Measurements from ENCODE around the gene ADORA1.

The ADORA1 gene

DNA sequence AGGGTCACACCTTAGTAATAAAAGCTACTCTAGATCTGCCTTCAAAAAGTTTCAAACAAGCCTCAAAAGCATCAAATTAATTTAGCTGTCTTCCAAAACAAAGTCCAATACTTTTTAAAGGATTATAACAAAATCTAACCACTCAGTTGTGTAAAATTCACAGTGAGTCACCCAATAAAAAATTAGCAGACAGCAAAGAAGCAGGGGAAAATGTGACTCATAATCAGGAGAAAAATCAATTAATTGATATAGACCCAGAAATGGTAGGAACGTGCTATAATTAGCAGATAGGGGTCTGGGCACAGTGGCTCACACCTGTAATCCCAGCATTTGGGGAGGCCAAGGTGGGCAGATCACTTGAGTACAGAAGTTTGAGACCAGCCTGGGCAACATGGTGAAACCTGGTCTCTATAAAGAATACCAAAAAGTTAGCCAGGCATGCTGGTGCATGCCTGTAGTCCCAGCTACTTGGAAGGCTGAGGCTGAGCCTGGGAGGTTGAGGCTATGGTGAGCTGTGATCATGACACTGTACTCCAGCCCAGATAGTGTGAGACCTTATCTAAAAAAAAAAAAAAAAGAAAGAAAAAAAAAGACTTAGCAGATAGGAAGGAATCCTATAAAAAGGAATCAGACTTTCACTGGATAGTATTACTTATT, 33.6 kb upstream of the ADORA1 start:
- no peak for DNase-seq (ENCODE audit: low spot score)

DNA sequence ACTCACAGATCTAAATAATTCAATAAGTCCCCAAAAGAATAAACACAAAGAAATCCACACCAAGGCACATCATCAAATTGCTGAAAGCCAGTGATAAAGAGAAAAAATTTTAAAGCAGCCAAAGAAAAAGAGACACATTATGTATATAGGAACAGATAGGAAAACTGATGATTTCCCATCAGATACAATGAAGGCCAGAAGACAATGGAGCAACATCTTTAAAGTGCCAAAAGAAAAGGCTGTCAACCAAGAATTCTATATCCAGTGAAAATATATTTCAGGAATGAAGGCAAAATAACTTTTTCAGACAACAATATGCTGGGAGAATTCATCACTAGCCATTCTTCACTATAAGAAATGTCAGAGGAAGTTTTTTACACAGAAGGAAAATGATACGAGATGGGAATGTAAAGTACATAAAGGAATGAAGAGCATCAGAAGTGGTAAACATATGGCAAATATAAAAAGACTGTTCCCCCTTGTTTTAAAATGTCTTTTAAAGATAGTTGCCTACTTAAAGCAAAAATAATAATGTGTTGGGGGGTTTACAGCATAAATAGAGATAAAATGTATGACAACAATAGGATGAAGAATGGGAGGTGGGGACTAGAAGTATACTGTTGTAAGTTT, 32.4 kb upstream of the ADORA1 start:
- no peak for DNase-seq (ENCODE audit: low spot score)

DNA sequence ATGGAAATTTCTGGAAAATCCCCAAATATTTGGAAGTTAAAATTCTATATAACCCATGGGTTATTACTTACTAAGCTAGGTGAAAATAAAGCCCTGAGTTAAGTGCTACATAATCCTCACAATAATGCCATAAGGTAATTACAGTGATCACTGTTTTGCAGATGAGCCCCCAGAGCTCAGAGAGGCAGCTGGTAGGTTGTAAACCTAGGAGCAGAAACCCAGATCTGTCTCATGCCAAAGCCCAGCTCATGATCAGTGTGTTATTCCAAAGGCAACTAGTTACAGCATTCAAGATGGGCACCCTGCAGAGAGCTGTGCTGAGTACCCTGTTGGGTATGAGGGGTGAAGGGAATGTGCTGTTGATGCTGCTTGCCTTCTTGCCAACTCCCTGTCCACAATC, 31.0 kb upstream of the ADORA1 start:
- no peak for DNase-seq (ENCODE audit: low spot score)

DNA sequence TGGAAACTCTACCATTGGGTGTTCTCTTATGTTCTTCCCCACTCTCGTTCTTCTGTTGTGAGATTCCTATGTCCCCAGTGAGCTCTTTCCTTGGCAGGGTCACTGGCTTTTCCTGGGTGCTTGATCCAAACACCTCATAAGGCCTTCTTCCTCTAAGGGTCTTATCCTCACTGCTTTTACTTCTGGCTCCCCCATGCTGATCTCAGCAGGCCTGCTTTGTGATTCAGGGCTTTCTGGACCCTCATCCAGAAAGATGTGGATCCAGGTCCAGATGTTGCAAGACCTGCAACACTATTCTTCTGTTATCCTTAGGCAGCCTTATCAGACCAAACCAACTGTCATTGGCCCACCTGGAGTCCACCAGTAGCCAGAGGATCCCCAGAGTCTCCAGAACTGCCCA, 30.5 kb upstream of the ADORA1 start:
- no peak for DNase-seq (ENCODE audit: low spot score)

DNA sequence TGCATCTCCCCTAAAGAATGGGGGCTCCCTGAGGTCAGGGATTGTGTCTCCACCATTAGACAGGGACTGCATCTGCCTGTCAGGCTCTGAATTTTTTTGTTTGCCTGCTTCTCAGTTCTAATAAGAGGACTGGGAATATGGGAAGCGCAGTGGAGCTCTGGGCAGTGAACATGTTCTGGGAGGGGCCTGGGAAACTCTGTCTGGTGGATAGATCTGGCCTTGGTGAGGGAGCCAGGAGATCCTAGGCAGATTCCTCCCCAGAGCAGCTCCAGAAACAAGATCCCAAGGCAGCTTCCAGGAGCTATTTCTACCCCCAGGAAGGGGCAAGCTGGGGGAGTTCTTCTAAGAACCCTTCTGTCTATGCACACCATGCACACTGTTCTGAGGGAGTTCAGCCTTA, 29.1 kb upstream of the ADORA1 start:
- DNase-seq (ENCODE audit: low spot score) = no peak

DNA sequence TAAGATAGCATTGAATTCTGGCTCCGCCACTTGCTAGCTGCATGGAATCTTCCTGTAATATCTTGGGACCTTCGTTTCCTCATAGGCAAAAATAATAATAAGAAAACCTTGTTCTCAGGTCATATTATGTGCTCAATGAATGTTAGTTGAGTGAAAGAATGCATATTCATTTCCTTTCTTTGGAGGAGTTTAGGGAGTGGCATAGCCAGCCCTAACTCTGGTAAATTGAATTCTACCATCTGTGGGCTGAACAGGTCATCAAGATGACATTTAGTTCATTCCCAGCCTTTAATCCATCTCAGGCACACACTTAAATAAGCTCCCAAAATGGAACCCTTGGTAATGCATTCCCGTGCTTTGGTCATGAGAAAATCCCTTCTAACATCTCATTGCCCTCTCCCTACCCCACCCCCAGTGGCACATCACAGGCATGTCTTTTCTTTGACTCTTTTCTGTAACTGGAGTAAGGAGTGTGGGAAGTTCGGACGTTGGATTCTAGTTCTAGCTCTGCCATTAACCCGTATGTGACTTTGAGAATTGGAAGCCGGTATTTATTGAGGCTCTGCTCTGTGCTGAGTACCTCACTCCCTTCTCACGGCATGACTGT, 28.5 kb upstream of the ADORA1 start:
- DNase-seq (ENCODE audit: low spot score) = no peak

DNA sequence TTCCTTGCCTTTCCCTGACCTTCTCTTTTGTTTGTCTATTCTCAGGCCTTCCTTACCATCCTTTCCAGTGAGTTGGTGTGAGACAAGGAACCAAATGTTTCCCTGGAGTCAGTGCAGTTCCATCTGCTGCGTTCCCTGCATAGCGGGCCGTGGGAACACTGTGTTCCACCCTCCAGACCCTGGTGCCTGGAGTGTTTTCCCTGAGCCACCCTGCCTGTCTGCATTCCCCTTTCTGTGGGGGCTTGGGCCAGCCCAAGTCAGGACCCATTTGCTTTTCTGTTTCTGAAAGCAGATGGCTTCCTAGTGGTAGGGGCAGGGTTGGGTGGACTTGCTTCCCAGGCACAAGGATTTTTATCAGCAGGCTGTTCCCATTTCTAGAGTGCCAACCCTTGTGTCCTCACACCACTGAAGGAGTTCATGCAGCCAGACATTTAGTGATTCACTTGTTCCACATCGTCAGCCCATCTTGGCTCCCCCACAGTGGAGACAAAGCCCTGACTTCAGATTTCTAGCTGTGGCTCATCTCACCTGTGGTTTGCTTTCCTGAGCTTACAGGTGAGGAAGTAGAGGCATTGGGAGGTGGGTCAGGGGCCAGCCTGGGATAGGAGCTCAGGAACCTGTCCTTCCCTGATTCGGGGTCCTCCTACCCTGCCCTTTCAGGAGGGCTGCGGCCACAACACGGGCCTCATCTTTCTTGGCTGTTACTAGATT, 27.6 kb upstream of the ADORA1 start:
- no peak for DNase-seq (ENCODE audit: low spot score)

DNA sequence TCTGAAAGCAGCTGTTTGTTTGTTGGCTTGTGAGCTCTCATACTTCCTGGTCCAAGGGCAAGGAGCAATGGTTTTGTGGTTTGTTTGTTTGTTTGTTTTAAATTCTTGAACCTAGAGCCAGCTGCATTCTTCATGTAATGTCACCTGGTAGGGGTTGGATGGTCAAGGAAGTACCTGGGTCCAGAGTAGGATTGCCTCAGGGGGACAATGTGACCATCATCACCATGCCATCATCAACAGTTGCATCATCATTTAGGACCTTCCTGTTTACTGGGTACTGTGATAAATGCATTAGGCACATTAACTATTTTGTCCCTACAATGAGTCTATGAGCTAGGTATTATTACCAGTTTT, 27.0 kb upstream of the ADORA1 start:
- DNase-seq (ENCODE audit: low spot score) = no peak

DNA sequence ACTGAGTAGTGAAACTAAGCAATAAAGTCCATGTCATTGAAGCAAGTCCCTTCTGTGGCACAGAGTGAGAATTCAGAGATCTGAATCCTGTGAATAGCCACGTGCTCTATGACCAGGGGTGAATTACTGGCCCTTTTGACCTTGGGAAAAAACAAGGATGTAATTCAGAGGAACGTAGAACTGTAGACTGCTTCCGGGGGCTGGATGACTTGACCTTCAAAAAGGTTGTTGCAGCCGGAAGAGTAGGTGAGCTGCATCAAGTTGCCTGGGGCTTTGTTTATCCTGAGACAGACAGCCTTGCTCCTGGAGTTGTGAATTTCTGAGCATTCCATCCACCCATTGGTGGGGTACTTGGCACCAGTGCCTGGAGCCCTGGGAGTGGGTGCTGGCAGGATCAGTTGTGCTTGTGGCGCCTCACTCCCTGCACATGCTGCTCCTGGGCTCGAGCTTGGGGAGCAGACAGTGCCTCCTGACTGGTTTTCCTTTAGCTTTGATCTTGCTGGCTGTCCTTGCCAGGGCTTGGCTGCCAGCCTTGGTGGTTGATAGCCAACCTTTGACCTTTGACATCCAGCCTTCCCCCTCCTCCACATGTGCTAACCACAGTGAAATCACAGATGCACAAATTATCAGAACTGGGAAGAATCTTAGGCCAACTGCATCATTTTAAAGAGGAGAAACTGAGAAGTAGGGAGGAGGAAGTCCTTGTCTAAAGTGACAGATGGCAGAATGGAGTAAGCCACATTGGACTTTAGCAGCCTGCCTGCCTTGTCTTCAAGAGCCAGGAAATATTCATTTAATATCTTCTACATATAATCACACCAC, 25.5 kb upstream of the ADORA1 start:
- DNase-seq (ENCODE audit: low spot score) = no peak

DNA sequence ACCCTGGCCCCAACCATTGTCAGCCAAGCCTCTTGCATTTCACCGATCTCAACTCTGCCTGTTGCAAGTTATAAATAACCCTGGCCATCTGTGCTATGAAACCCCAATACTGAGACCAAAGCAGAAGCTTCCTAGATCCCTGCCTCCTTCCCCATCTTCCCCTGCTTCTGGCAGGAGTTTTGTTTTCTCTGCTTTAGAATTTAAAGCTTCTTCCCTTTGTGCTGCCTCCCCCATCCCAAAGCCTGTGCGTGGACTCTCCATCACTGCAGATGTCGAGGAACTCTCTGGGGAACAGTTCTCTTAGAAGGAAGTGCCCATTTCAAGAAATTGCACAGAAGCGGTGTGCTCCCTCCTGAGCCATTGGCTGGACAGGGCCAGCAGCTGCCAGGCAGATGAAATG, 24.3 kb upstream of the ADORA1 start:
- DNase-seq (ENCODE audit: low spot score) = no peak

DNA sequence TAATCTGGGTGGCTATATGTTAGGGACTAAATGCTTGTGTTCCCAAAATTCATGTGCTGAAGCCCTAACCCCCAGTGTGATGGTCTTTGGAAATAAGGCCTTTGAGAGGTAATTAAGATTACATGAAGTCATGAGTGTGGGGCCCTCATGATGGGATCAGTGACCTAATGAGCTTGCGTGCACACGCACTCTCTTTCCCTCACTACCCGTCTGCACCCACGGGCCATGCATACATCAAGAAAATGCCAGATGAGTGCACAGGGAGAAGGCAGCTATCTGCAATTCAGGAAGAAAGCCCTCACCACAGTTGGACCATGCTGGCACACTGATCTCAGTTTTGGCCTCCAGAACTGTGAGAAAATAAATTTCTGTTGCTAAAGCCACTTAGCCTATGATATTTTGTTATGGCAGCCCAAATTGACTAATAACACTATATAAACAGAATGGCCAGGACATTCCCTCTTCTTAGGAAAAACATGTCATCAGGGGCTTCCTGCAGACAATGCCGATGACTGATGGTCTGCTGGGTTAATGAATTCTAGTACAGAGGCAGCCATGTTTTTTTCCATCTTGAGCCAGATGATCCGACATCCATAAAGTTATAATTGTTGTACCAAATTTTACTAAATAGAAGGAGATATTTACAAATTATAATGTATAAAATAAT, 23.6 kb upstream of the ADORA1 start:
- DNase-seq (ENCODE audit: low spot score) = no peak

DNA sequence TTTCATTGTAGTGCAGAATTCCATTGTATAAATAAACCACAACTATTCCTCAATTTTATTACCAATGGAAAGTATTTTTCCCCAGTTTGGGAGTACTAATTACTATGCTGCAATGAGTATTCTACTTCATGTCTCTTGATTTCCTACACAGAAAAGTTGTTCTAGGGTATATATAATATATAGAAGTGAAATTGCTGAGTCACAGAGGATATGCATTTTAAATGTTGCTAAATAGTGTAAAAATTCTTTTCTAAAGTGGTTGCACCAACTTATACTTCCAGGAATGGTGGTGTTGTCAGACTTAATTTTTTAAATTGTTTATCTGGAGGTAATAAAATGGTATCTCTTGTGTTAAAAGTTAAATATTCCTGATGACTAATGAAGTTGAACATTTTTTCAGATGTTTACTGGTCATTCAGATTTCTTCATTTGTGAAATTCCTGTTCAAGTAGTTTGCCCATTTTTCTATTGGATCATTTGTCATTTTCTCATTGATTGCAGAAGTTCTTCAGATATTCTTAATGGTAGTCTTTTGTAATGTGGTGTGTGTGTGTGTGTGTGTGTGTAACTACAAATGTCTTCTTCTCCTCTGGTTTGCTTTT, 22.6 kb upstream of the ADORA1 start:
- no peak for DNase-seq (ENCODE audit: low spot score)

DNA sequence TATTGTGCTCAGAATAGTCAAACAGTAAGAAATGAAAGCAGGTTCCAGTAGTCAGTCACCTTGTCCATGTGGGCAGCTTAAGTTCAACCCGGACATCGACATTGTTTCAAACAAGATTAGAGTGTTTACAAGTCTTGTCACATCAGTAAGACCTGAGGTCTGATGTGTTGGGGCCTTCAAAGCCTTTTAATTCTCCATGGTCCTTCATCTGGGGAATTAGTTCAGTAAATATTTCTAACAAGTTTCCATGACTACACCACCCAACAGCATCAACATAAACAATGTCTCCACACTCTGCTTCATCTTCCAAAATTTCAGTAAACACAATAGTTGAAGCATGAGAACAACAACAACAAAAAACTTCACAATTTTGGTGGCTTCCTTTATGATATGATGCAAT, 15.1 kb upstream of the ADORA1 start:
- DNase-seq (ENCODE audit: low spot score) = no peak

DNA sequence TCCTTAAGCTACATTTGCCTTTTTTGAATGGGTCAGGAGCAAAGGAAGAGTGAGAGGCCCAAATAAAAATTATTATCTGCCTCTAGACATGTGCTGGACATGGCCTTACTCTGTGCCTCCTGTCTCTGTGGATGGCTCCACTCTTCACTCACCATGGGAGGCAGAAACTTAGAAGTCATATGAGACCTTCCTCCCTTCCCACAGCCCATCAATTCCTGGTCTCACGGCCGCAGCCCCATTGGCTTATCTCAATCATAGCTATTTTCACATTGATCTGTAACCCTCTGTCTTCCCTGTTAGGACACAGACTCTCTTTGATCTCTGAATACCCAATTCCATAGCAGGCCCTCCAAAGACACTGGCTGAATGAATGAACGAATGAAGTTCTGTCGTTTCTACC, 14.2 kb upstream of the ADORA1 start:
- no peak for DNase-seq (ENCODE audit: low spot score)

DNA sequence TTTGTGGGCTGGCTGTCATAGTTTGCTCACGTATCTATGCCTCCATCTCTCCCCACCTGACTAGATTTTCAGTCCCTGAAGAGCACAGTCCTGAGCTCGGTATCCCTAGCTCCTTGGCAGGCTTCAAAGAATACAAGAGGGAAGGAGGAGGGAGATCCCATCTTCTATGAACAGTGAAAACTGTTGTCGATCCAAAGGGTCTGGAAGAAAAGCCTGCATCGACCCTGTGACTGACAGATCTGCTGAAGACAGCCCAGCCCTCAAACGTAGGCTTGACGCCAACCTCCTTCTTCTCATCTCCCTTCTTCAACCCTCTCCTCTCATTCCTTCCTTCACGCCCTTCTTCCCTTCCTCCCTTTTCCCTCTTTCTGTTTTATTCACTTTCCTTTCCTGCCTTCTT, 13.3 kb upstream of the ADORA1 start:
- no peak for DNase-seq (ENCODE audit: low spot score)

DNA sequence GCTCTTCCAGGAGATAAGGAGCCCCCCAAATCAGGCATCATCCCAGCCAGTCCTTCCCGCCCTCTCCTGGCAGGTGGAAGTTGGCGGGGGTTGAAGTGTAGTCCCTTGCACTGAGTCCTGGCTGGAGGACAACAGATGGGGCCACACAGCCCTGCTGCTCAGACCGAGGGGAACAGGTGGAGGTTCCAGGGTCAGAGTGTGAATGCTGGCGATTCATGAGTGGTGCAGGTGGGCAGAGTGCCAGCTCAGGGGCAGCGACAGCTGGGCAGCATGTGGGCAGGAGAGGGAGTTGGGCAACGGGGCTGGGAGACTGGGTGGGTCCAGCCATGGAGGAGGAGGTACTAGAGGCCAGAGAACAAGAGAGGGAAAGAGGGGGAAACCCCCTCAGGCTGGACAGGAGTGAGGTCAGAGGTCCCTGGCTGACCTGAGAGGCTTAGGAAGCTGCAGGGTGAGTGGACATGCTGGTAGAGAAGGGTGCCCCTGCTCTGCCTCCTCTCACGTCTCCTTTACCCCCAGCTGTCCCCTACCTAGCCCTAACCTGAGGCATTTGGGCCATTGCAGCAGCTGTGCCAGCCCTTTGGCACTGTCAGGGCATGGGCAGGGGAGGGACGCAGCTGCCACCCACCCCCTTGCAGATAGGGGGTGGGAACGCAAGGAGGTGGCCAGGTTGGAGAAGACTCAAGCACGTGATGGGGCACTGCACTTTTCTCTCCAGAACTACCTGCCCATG, 11.3 kb upstream of the ADORA1 start:
- no peak for DNase-seq (ENCODE audit: low spot score)

DNA sequence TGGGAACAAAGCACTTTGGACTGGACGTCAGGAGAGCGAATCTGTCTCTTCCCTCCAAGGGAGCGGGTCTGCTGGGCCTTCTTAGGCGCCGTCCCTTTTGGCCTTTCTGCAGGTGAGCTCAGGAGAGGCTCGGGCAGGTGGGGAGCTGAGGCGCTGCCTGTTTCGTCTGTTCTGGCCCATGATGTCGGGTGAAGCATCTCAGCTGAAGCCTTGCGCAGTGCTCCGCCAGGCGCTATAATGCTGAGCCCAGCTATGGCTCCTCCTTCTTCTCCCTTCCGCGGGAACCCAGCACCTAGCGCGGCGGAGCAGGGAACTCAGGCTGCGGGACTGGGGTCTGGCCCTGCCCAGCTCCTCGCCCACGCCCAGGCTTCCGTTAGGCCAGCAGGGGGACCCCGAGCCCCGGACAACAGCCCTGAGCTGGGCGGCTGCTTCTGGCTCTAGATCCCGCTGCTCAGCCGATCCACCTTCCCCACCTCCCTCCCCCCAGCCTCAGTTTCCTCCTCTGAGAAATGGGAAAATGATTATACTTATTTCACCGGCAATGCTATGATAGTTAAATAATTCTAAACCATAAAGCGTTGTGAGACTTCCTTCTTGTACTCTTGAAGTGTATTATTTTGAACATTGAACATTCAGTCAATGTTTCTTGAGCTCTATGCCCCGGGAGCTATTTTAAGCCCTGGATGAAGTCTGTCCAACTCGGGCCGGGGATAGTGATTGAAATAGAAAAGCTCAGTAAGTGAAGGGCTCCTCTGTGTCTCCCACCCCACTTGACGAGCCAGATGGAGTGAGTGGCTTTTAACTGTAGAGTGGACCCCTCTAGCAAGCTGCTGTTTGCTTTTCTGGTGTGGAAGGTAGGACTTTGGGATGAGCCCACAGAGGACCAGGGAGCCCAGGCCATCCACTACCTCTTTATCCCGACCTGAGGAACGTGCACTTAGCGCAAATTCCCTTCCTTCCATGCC, 9.6 kb upstream of the ADORA1 start:
- DNase-seq (ENCODE audit: low spot score) = peak; percentile 43

DNA sequence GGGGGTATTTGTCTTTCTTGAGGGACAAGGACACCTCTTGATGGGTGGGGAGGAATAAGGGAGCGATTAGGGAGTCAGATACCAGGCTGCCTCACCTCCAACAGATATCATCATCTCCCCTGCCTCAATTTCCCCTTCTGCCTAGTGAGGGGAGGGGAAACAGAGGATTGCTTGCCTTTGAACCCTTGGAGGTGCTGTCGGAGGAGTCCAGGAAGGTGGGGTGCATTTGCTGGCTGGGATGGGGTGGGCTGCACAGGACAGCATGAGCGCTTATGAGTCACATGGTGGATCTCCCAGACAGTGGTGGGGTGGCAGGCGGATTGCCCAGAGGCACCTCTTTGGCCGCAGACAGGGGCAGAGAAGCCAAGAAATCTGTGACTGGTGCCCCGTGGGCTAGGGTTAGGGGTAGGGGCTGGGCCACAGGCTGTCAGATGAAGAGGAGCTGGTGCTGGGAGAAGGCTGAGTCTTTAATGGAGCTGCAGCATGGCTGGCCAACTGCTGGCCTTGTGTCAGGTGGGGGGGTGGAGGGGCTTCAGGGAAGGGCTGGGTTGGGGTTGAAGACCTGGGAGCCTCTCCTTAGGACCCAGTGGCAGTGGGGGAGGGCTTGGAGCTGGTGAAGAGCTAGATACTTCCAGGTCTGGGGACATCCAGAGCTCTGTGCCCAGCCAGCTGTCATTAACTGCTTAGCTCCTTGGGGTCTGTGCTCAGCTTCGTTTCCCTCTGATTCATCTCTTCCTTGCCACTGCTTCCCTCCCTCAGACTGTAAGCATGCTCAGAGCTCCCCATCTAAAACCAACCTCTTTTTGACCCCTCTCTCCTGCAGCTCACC, 7.0 kb upstream of the ADORA1 start:
- DNase-seq (ENCODE audit: low spot score) = no peak
